Renal cortical epithelial cell (primary cell): ENCODE data around the gene NDUFC1. TPM values are rescaled to one million over a fixed set of nuclear protein-coding genes. Genes with fewer than 3 reads are reported as not detected.

Source experiments
- DNase-seq: peaks from one replicate; pipeline ENCODE4 v3.0.0-alpha.2; 2011; ENCODE audit warnings: low read depth
- total RNA-seq: library from RNA; depleted of rRNA; stranded (reverse); fragments of >200 nt; gene quantifications from 2 replicates; pipeline ENCODE4 v1.2.3, GENCODE V29; 2014

The NDUFC1 gene
- total RNA-seq, 1 donor from 2014 or later, result 36.4 TPM

DNA sequence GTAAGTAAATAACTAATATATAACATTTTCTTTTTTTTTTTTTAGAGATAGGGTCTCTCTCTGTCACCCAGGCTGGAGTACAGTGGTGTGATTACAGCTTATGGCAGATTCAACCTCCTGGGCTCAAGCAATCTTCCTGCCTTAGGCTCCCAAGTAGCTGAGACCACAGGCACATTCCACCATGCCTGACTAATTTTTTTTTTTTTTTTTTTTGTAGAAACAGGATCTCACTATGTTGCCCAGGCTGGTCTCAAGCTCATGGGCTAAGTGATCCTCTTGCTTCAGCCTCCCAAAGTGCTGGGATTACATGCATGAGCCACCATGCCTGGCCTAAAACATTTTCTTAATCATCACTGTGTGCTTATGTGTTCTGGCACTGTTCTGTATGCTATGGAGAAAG, 55.0 kb downstream of the NDUFC1 start:
- DNase-seq, result peak; percentile 30

DNA sequence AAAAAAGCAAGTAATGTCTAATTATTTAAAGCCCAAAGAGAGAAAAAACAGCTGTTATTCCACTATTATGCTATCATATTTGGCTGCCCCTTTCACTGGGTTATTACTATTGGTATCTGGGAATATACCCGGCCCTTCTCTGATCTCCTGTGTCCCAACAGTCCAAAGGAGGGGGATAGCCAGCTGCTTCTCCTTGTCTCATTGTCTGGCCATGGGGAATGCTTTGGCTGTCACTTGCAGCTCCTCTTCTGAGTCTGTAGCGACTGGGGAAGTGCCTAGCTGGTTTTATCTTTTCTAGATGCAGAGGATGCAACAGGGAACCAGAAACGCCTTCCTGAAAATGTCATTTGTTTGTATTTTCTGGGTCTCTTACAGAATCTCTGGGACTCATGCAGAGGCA, 56.1 kb downstream of the NDUFC1 start:
- DNase-seq, result no peak

DNA sequence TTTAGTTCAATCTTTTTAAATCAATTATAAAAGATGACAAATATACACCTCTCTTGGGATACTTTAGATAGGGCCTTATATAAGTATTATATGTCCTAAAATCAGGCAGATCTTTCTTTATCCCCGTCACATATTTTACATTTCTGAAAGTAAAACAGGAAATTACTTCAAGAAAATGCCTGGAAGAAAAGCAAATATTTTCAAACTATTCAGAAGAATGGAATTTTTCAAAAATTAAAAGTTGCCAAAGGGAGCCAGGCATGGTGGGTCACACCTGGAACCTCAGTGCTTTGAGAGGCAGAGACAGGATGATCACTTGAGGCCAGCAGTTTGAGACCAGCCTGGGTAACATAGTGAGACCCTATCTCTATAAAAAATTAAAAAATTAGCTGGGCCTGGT, 56.7 kb downstream of the NDUFC1 start:
- DNase-seq, result no peak

DNA sequence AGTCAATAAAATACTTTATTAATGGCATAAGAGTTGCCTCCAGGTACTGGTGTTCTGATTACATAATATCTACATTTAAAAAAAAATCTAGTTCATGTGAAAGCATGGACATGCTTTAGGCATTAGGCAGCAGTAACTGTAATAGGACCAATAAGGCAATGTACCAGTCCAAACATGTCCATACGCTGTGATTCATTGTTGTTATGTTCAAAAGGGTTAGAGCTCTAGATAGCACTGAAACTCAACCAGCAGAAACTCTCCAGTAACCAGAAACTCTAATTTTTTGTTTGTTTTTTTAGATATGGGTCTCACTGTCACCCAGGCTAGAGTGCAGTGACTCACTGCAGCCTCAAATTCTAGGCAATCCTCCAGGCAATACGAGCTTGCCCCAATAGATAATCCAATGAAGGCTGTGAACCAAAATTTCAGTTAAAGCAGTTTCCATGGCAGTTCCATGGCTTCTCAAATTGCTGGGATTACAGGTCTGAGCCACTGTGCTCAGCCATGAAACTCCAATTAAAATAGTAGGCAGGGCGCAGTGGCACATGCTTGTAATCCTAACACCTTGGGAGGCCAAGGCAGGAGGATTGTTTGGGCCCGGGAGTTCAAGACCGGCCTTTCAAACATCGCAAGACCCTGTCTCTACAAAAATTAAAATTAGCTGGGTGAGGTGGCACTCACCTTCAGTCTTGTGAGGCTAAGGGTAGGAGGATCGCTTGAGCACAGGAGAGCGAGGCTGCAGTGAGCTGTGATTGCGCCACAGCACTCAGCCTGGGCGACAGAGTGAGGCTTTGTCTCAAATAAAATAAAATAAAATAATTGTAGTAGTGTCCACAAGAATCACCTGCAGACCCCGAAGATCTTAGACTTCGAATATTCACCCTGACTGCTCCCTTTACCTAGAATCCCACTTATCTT, 58.6 kb downstream of the NDUFC1 start:
- DNase-seq, result peak; percentile 90

DNA sequence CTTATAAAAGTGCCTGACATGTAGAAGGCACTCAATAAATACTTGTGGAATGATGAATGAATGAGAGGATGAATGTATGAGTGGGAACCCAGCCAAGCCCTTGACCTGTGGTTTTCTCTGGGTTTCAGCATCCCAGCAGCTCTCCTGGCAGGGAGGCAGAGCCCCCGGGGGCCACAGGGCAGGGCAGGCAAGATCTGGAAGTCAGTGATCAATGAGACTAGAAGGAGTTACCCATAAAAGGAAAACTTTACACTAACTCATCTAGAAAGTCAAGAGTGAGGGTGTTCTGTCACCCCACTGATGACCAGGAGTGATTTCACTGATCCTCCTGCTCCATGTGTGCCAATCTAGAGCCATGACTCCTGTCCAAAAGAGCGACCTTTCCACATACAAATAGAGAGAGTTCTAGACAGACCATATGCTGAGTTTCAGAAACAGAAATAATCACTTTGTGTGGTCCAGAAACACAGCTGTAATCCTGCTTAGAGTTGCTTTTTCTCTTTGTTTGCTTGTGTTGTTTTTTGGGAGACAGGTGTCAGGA, 59.7 kb downstream of the NDUFC1 start:
- DNase-seq, result peak; percentile 72

DNA sequence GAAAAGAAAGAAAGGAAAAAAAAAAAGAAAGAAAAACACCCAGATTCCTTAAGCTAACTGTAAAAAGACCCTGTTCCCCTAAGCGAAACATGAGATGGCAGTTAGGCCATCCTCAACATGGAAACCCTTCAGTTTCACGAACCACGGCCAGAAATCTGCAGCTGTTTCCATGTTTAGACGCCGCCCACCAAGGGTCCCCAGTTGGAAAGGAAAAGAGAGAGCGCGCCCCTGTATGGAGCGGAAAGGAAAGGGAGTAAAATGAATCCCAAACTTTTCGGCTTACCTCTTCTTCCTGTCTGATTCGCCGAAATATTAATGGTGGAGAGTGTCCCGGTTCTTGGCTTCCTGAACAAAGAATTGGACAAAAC, 60.5 kb downstream of the NDUFC1 start:
- DNase-seq, result no peak

DNA sequence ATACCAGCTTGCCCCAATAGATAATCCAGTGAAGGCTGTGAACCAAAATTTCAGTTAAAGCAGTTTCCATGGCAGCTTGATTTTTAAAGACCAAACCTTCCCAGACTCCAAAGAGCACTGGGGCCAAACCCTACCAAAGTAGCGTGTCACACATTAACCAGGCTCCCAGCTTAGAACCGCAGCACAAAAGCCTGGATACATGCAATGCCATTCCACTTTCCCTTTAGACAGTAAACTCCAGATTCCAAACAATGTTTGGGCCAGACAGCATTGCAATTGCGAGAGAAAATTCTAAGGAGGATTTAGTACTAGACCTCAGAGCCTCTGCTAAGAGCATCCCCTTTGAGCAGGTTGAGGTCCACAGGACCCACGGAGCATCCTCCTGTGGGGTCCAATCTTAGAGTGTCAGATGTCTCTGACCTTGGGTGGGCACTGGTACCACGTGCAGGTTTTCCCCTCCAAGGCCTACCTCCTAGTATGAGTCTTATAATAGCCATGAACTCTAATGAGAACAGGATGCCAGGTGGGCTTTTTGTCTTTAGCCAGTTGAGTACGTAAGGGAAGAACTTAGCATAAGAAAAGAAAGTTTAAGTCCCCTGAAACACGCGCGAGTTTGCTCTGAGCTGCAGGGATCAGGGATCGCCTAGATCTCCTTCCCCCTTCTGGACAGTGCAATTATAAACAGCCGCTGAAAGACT, 61.0 kb downstream of the NDUFC1 start:
- DNase-seq, result peak; percentile 86

Other genes with a start within 250 kb of the NDUFC1 start
- 38.4 and 48.0 TPM in 2 replicates for gene ELF2, start 125.3 kb downstream of the NDUFC1 start, total RNA-seq
- 2.3 and 2.6 TPM in 2 replicates for gene MGARP, start 22.3 kb downstream of the NDUFC1 start, total RNA-seq
- 34.2 and 58.0 TPM in 2 replicates for gene NAA15, start 972 bp downstream of the NDUFC1 start, total RNA-seq
- gene RAB33B, start 151.6 kb upstream of the NDUFC1 start, total RNA-seq, result 15.1 and 17.9 TPM in 2 replicates